ENCODE measurements around the gene OGFOD2.

DNA sequence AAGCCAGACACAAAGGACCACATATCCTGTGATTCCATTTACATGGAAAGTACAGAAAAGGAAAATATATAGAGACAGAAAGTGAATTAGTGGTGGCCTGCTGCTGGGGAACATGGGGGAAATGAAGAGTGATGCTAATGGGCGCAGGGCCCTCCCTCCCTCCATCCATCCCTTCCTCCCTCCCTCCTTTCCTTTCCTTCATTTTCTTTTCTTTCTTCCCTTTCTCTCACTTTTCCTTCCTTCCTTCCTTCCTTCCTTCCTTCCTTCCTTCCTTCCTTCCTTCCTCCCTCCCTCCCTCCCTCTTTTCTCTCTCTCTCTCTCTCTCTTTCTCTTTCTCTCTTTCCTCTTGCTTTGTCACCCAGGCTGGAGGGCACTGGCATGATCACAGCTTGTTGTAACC lies 42.7 kb downstream of the OGFOD2 start:
- TF ChIP-seq CTCF (IDR thresholded peaks at IDR 0.05; ENCODE audit: low read length) (no peak), EZH2 (IDR thresholded peaks at IDR 0.05; ENCODE audit: borderline replicate concordance, low read length) (no peak)
